H9 (cell line): ENCODE results near the gene SLC2A4. TPM values are rescaled to one million over a fixed set of nuclear protein-coding genes. Genes with fewer than 3 reads are reported as not detected.

ENCODE experiments used
- DNase-seq: peaks from one replicate; pipeline ENCODE4 v3.0.0-alpha.2; 2017
- H2AFZ ChIP-seq: one replicate; pipeline ENCODE4 v1.6.1; 2013; ENCODE audit warnings: mild to moderate bottlenecking, low read length, control low read depth, moderate library complexity
- H2AK5ac ChIP-seq: 2 replicates; pipeline ENCODE4 v1.6.1; 2013; ENCODE audit warnings: low read length, control low read depth, mixed read lengths; ENCODE audit not compliant: insufficient read length
- H2BK120ac ChIP-seq: one replicate; pipeline ENCODE4 v1.6.1; 2013; ENCODE audit warnings: low read depth, mild to moderate bottlenecking, low read length, control low read depth, inconsistent platforms; ENCODE audit not compliant: poor library complexity, severe bottlenecking
- H2BK12ac ChIP-seq: 2 replicates; pipeline ENCODE4 v1.6.1; 2013; ENCODE audit warnings: low read length, control low read depth, mixed read lengths, low read depth; ENCODE audit not compliant: insufficient read length
- H2BK15ac ChIP-seq: 2 replicates; pipeline ENCODE4 v1.6.1; 2013; ENCODE audit warnings: low read depth, low read length, control low read depth
- H2BK20ac ChIP-seq: one replicate; pipeline ENCODE4 v1.6.1; 2013; ENCODE audit warnings: low read depth, mild to moderate bottlenecking, low read length, control low read depth, inconsistent platforms; ENCODE audit not compliant: poor library complexity, severe bottlenecking
- H2BK5ac ChIP-seq: 2 replicates; pipeline ENCODE4 v1.6.1; 2013; ENCODE audit warnings: low read length, control low read depth, mixed read lengths; ENCODE audit not compliant: insufficient read length
- H3K14ac ChIP-seq: 2 replicates; pipeline ENCODE4 v1.6.1; 2013; ENCODE audit warnings: low read length, control low read depth; ENCODE audit not compliant: insufficient read depth
- H3K18ac ChIP-seq: 2 replicates; pipeline ENCODE4 v1.6.1; 2013; ENCODE audit warnings: low read depth, mild to moderate bottlenecking, mixed read lengths, low read length, control low read depth; ENCODE audit not compliant: insufficient read length
- H3K23ac ChIP-seq: 2 replicates; pipeline ENCODE4 v1.6.1; 2013; ENCODE audit warnings: low read length, control low read depth, mixed read lengths, low read depth; ENCODE audit not compliant: insufficient read length
- H3K23me2 ChIP-seq: 2 replicates; pipeline ENCODE4 v1.6.1; 2013; ENCODE audit warnings: low read depth, mild to moderate bottlenecking, mixed read lengths, low read length, control low read depth; ENCODE audit not compliant: insufficient read length, poor library complexity, severe bottlenecking
- H3K27ac ChIP-seq: 2 replicates; pipeline ENCODE4 v1.5.1; 2013; ENCODE audit warnings: low read length, control low read depth, mixed read lengths, low read depth; ENCODE audit not compliant: insufficient read length
- H3K27me3 ChIP-seq: 2 replicates; pipeline ENCODE4 v1.6.1; 2013; ENCODE audit warnings: low read length, control low read depth, inconsistent platforms; ENCODE audit not compliant: insufficient read depth
- H3K4ac ChIP-seq: 2 replicates; pipeline ENCODE4 v1.6.1; 2013; ENCODE audit warnings: low read depth, mild to moderate bottlenecking, control low read depth, inconsistent platforms, low read length, moderate library complexity
- H3K4me1 ChIP-seq: 2 replicates; pipeline ENCODE4 v1.6.1; 2013; ENCODE audit warnings: low read length, control low read depth, inconsistent platforms; ENCODE audit not compliant: insufficient read depth
- H3K4me2 ChIP-seq: 2 replicates; pipeline ENCODE4 v1.6.1; 2013; ENCODE audit warnings: low read length, control low read depth, mixed read lengths; ENCODE audit not compliant: insufficient read length, insufficient read depth
- H3K56ac ChIP-seq: 2 replicates; pipeline ENCODE4 v1.6.1; 2013; ENCODE audit warnings: low read depth, mild to moderate bottlenecking, mixed read lengths, low read length, control low read depth; ENCODE audit not compliant: insufficient read length
- H3K79me1 ChIP-seq: 2 replicates; pipeline ENCODE4 v1.6.1; 2013; ENCODE audit warnings: low read depth, mild to moderate bottlenecking, moderate library complexity, low read length, control low read depth, inconsistent platforms; ENCODE audit not compliant: insufficient read depth, poor library complexity, severe bottlenecking
- H3K79me2 ChIP-seq: 2 replicates; pipeline ENCODE4 v1.6.1; 2013; ENCODE audit warnings: low read length, control low read depth, inconsistent platforms; ENCODE audit not compliant: insufficient read depth
- H3K9ac ChIP-seq: 2 replicates; pipeline ENCODE4 v1.6.1; 2013; ENCODE audit warnings: low read length, control low read depth, mixed read lengths; ENCODE audit not compliant: insufficient read length; ENCODE audit errors: extremely low read depth
- H3K9me3 ChIP-seq: one replicate; pipeline ENCODE4 v1.6.1; 2013; ENCODE audit warnings: low read depth, low read length, inconsistent platforms; ENCODE audit not compliant: control insufficient read depth
- H3T11ph ChIP-seq: one replicate; pipeline ENCODE4 v1.6.1; 2013; ENCODE audit warnings: mild to moderate bottlenecking, low read length, control low read depth, inconsistent platforms
- H4K20me1 ChIP-seq: one replicate; pipeline ENCODE4 v1.6.1; 2013; ENCODE audit not compliant: control insufficient read depth, insufficient read length, insufficient read depth
- H4K5ac ChIP-seq: 2 replicates; pipeline ENCODE4 v1.6.1; 2013; ENCODE audit warnings: low read depth, mild to moderate bottlenecking, mixed read lengths, low read length, control low read depth; ENCODE audit not compliant: insufficient read length
- H4K8ac ChIP-seq: replicated peaks from 2 replicates; pipeline ENCODE4 v1.6.1; 2013; ENCODE audit warnings: low read length, control low read depth, mixed read lengths, low read depth; ENCODE audit not compliant: insufficient read length
- H4K91ac ChIP-seq: 2 replicates; pipeline ENCODE4 v1.6.1; 2013; ENCODE audit warnings: low read depth, mild to moderate bottlenecking, moderate library complexity, mixed read lengths, low read length, control low read depth; ENCODE audit not compliant: insufficient read length
- H3K27ac Mint-ChIP-seq, 3 experiments: 2 replicates in 2 of 3; 3 replicates in 1 of 3; pipeline ENCODE4 v1.8.0; 2020 to 2021; ENCODE audit warnings: mixed read lengths in 3 of 3, mild to moderate bottlenecking in 1 of 3, moderate library complexity in 1 of 3
- H3K27me3 Mint-ChIP-seq: 2 replicates; pipeline ENCODE4 v1.8.0; 2021; ENCODE audit warnings: low read depth, mild to moderate bottlenecking, moderate library complexity, mixed read lengths
- H3K36me3 Mint-ChIP-seq, 3 experiments: 2 replicates in 2 of 3; 3 replicates in 1 of 3; pipeline ENCODE4 v1.8.0; 2020 to 2021; ENCODE audit warnings: low read depth in 3 of 3, mixed read lengths in 3 of 3; ENCODE audit not compliant: insufficient read depth in 1 of 3
- H3K4me1 Mint-ChIP-seq, 2 experiments: 2 replicates each; pipeline ENCODE4 v1.8.0; 2020; ENCODE audit warnings: mixed read lengths in 2 of 2
- H3K4me3 Mint-ChIP-seq, 2 experiments: 2 replicates in 1 of 2; 3 replicates in 1 of 2; pipeline ENCODE4 v1.8.0; 2020 to 2021; ENCODE audit warnings: mild to moderate bottlenecking in 2 of 2, mixed read lengths in 2 of 2, moderate library complexity in 1 of 2
- H3K9me3 Mint-ChIP-seq, 2 experiments: 2 replicates in 1 of 2; 3 replicates in 1 of 2; pipeline ENCODE4 v1.8.0; 2020; ENCODE audit warnings: mild to moderate bottlenecking in 2 of 2, mixed read lengths in 2 of 2, moderate library complexity in 1 of 2
- CTCF ChIP-seq: fragments of 200-600 bp; sonication (generic); conservative IDR thresholded peaks from 3 replicates; pipeline ENCODE4 v1.8.0; 2021; ENCODE audit warnings: antibody characterized with exemption, mild to moderate bottlenecking
- WGBS: extraction: QIAGEN DNeasy Blood & Tissue Kit; methylation state at CpG from one replicate; pipeline ENCODE4 v1.1.7; 2013; ENCODE audit warnings: missing lambda C conversion rate, low lambda C conversion rate, mixed read lengths; ENCODE audit not compliant: insufficient read length; ENCODE audit errors: extremely low coverage; 5-methylcytosine and 5-hydroxymethylcytosine counted together
- total RNA-seq: library from RNA; stranded (reverse); gene quantifications from 2 replicates; pipeline ENCODE4 v1.2.1, GENCODE V29; 2021

The SLC2A4 gene
- total RNA-seq, 1 experiment from 2014 or later = 4.4 TPM

- no peak overlapping the region for H3K18ac ChIP-seq
- WGBS = no CpG with 5 or more reads among the region's 11 CpGs
- no peak for DNase-seq
These were observed 9.2 kb downstream of the SLC2A4 start for GRCh38 chr17:7290685-7291084.

More at GRCh38 chr17:7290685-7291084, 9.2 kb downstream of the SLC2A4 start:
- Histone ChIP-seq H3K79me1 (no peaks in the 10 kb centered on the region), H3K79me2 (no peaks in the 10 kb centered on the region), H3K23ac (no peak overlapping the region), H4K5ac (no peak overlapping the region), H2AK5ac (no peak overlapping the region), H2BK5ac (no peak overlapping the region), H2BK12ac (no peak overlapping the region), H2BK20ac (no peak overlapping the region), H3K27me3 (peaks cover 2% of the 10 kb centered on the region), H3T11ph (no peak overlapping the region), H2AFZ (no peak overlapping the region), H4K8ac (no peak overlapping the region), H3K9ac (no peak overlapping the region), H3K14ac (no peak overlapping the region), H3K56ac (no peak overlapping the region), H3K9me3 (no peaks in the 10 kb centered on the region), H4K20me1 (no peaks in the 10 kb centered on the region), H2BK15ac (no peak overlapping the region), H3K27ac (no peak overlapping the region), H3K4me1 (peaks cover 2% of the 10 kb centered on the region; the same call in 1 of the 2 replicates), H3K4me2 (no peak overlapping the region), H3K4ac (no peak overlapping the region), H4K91ac (no peak overlapping the region), H3K23me2 (peaks cover 4% of the 10 kb centered on the region), H2BK120ac (no peak overlapping the region)
- Mint-ChIP-seq H3K36me3 (peaks cover 3 to 17% (median 11%) of the 10 kb centered on the region in 3 experiments; a peak in 5 of 7 replicates), H3K27ac (no peak overlapping the region), H3K27me3 (peaks cover 38% of the 10 kb centered on the region), H3K9me3 (peaks cover 0 to 3% of the 10 kb centered on the region in 2 experiments; a peak in 2 of 5 replicates), H3K4me3 (no peak overlapping the region), H3K4me1 (peaks cover 11 to 23% of the 10 kb centered on the region in 2 experiments)
- TF ChIP-seq CTCF = no peak
